Measurements from ENCODE around the gene MLLT11.
"Not testable (repeated sequence)": the region's sequence is repeated elsewhere in the genome, so short reads cannot be mapped to it uniquely, and the experiment has no call there.

MLLT11 gene

GRCh38 chr1:151056149-151056548 lies 4.0 kb upstream of the MLLT11 start:
- no peak for DNase-seq (ENCODE audit: low spot score)

DNA sequence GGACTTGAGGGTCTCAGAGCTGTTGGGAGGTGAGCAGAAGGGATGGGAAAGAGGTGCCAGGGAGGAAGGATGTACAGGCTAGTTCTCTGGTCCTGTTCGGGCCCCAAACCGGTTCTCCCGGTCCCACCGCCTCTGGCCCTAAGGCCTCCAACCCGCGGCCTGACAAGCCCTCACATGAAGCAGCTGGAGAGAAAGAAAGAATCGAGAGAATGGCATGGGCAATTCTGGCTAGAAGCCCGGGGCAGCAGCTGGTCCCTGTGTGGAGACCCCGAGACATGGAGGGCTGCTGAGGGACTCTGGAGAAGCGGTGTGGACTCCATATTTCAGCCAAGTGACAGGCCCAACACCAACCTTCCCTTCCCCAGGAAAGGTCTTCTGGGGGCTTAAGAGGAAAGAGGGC lies 1.5 kb upstream of the MLLT11 start:
- DNase-seq (ENCODE audit: low spot score), result peak; percentile 73

- peak; percentile 92 for DNase-seq (ENCODE audit: low spot score)
Measured at GRCh38 chr1:151059109-151060006, 839 bp upstream of the MLLT11 start, which contains the start of gene CDC42SE1. TSS of gene CDC42SE1 (minus strand) at chr1:151059622. CDS start at chr1:151055730, 3,892 bp downstream.

- DNase-seq (ENCODE audit: low spot score), result no peak
Measured at GRCh38 chr1:151060657-151061421, 642 bp downstream of the MLLT11 start.

- no peak for DNase-seq (ENCODE audit: low spot score)
Measured at GRCh38 chr1:151061704-151062103, 1.5 kb downstream of the MLLT11 start.

- no peak for DNase-seq (ENCODE audit: low spot score)
Measured at GRCh38 chr1:151062741-151063371, 2.7 kb downstream of the MLLT11 start.

DNA sequence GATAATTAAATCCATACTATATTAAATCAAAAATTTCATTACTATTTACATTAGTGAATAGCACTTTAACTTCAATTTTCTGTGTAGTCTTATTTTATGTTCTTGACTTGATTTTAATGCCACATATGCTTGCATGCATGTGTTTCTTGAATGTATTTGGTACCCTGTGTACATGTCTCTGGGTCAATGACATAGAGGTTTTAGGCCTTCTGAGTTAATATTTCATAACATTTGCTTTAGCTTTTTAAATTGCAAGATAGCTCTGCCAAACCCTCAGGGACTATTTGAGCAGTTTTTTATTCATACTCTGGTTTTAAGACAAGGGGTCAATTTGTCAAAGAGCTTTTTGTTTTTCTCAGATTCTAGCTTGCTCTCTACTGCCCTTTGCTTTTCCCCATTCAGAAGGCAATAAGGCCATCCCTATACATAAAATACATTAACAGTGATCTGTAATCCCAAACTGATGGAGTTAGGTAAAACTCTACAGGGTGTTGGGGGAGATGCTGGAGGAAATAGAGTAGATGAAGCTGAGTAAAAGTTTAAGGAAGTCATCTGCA lies 5.0 kb downstream of the MLLT11 start:
- DNase-seq (ENCODE audit: low spot score), result no peak

DNA sequence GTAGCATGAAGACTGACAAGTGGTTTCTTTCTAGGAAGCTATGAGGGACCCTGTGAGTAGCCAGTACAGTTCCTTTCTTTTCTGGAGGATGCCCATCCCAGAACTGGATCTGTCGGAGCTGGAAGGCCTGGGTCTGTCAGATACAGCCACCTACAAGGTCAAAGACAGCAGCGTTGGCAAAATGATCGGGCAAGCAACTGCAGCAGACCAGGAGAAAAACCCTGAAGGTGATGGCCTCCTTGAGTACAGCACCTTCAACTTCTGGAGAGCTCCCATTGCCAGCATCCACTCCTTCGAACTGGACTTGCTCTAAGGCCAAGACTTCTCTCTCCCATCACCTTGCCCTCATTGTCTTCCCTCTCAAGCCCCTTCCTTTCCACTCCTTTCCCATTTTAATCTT lies 7.0 kb downstream of the MLLT11 start:
- no peak for DNase-seq (ENCODE audit: low spot score)

DNA sequence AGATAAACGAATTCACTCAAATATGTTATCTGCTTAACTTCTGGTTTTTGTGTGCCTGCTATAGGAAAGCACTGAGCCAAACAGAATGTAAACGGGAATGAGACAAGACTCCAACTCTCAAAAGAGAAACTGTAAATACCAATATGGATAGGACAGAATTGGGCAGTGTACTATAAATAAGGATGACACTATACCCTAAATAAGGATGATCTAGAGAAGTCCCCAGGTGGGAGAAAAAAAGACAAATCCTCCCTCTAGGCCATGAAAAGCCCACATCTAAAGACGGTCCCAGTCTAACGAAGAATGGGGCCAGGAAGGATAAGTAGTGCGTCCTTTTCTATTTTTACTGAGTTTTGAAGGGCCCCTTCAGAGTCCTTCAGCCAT lies 8.9 kb downstream of the MLLT11 start:
- DNase-seq (ENCODE audit: low spot score), result no peak

DNA sequence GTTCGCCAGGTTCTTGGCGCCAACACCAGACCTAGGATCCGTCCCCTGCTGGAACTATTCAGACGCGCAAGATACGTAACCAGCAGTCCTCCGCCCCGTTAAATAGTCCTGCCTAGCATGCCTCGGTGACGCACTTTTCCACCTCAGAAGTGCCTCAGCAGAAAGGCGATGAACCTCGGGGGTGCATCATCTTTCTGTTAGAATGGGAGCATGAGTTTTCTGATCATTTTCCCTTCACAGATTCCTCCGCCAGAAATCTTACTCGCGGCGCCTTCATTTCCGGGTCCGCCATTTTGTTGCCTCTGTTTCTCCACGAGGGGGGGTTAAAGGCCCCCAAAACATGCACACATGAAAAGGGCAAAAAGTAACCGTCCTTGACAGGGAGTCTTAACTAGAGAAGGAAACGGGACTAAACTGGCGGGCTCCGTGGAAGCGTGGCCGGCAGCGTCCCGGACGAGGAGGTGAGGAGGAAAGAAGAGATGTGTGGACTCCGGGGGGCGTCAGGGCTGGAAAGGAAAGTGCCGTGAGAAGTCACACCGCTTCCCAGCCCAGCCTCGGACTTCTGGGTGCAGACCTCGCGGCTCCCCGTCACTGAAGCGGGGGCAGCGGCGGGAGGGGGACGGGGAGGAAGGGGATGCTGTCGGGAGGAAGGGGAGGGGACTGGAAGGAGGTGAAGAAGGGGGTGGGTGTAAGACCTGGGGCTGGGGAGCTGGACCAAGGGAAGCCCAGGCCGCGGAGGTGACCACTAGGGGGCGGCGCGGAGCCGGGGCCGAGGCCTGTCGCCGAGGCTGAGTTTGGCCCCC lies 10.5 kb downstream of the MLLT11 start, which contains the start of gene GABPB2:
Gene GABPB2, plus strand, starts transcription at position 288 of the 803 bp plus-strand sequence. CDS start 17,429 bp downstream, outside the sequence.
- DNase-seq (ENCODE audit: low spot score), result peak; percentile 96

DNA sequence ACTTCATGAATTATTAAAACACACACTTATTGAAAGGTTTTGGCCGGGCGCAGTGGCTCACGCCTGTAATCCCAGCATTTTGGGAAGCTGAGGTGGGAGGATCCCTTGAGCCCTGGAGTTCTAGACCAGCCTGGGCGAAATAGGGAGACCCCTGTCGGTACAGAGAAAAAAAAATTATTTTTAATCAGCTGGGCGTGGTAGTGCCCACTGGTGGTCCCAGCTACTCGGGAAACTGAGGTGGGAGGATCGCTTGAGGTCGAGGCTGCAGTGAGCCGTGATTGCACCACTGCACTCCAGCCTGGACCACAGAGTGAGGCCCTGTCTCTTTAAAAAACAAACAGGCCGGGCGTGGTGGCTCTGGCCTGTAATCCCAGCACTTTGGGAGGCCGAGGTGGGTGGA lies 12.0 kb downstream of the MLLT11 start:
- DNase-seq (ENCODE audit: low spot score), result no peak

DNA sequence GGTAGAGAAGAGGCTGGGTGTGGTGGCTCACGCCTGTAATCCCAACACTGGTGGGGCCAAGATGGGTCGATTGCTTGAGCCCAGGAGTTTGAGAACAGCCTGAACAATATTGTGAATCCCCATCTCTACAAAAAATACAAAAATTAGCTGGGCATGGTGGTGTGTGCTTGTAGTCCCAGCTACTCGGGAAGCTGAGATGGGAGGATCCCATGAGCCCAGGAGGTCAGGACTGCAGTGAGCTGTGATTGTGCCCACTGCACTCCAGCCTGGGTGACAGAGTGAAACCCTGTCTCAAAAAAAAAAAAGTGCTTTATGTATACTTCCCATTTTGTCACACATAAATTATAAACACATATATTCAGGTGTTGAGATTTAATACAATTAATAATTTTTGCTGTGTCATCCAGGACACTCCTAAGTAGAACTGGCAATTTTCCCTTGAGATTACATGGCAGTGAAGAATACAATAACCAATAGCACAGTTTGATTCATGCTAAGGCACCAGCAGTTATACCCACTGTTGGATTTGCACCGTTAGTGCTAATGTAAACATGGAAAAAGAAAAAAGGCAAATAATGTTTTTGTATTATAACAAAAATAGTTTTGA lies 25.9 kb downstream of the MLLT11 start:
- no peak for DNase-seq (ENCODE audit: low spot score)

- not testable (repeated sequence) for DNase-seq (ENCODE audit: low spot score)
Measured at GRCh38 chr1:151097426-151097825, 37.2 kb downstream of the MLLT11 start.

DNA sequence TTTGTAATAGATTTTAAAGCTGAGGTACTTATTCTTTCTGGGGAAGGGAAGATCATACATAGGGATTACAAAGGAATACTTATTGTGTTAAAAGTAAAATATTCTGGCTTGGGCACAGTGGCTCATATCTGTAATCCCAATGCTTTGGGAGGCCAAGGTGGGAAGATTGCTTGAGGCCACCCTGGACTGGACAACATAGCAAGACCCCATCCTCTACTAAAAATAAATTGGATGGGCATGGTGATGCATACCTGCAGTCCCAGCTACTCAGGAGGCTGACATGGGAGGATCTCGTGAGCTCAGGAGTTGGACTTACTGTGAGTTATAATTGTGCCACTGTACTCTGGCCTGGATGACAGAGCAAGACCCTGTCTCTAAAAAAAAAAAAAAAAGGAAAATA lies 37.9 kb downstream of the MLLT11 start:
- DNase-seq (ENCODE audit: low spot score), result no peak

- DNase-seq (ENCODE audit: low spot score), result no peak
Measured at GRCh38 chr1:151104630-151105029, 44.4 kb downstream of the MLLT11 start.

DNA sequence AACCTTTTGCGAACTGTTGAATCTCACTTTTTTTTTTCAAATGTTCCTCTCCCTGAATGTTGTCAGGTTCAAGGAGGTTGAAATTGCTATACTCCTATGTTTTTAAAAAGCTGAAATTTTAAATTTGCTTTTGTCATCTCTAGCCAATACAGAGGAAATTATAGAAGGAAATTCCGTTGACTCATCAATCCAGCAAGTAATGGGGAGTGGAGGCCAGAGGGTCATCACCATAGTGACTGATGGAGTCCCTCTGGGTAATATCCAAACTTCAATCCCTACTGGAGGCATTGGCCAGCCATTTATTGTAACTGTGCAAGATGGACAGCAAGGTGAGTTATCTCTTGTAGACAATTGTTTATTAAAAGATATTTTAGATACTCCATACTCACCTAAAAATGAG lies 46.7 kb downstream of the MLLT11 start:
- DNase-seq (ENCODE audit: low spot score), result no peak

- no peak for DNase-seq (ENCODE audit: low spot score)
Measured at GRCh38 chr1:151108331-151108730, 48.1 kb downstream of the MLLT11 start.

DNA sequence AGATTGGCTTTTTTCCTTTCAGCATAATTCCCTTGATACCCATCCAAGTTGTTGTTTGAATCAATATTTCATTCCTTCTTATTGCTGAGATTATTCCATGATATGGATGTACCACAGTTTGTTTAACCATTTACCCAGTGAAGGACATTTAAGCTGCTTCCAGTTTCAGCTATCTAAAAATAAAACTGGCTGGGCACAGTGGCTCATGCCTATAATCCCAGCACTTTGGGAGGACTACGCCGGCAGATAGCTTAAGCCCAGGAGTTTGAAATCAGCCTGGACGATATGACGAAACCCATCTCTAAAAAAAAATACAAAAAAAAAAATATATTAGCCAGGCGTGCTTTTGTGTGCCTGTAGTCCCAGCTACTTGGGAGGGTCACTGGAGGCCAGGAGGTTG lies 53.7 kb downstream of the MLLT11 start:
- DNase-seq (ENCODE audit: low spot score), result no peak

Data from left forelimb (tissue), 1 donor.